Neural cell (in vitro differentiated cells): ENCODE data around the gene SNRPN. TPM values are rescaled to one million over a fixed set of nuclear protein-coding genes. Genes with fewer than 3 reads are reported as not detected.

Experiments
- H2AFZ ChIP-seq: fragments of 200-600, 300-800 bp; sonication (generic), shearing (Covaris generic); 2 replicates; pipeline ENCODE4 v1.6.0; 2014; ENCODE audit warnings: low read depth, mild to moderate bottlenecking, antibody characterized with exemption, low read length, moderate library complexity
- H3F3A ChIP-seq: fragments of 200-600 bp; shearing (Covaris generic); 2 replicates; pipeline ENCODE4 v1.6.1; 2016; ENCODE audit warnings: mild to moderate bottlenecking, moderate library complexity, mixed read lengths, antibody characterized with exemption, low read length; ENCODE audit not compliant: insufficient read depth, poor library complexity, severe bottlenecking
- H3K27ac ChIP-seq: fragments of 200-600, 300-800 bp; sonication (generic), shearing (Covaris generic); 2 replicates; pipeline ENCODE4 v1.5.1; 2014; ENCODE audit warnings: mild to moderate bottlenecking, low read length, moderate library complexity
- H3K27me3 ChIP-seq: fragments of 300-800, 200-600 bp; sonication (generic), shearing (Covaris generic); 2 replicates; pipeline ENCODE4 v1.6.0; 2014; ENCODE audit warnings: mild to moderate bottlenecking, low read depth, low read length, moderate library complexity; ENCODE audit not compliant: insufficient read depth
- H3K36me3 ChIP-seq: fragments of 300-800, 200-600 bp; sonication (generic), shearing (Covaris generic); 2 replicates; pipeline ENCODE4 v1.5.1; 2014; ENCODE audit warnings: mild to moderate bottlenecking, antibody characterized with exemption, low read length, moderate library complexity; ENCODE audit not compliant: insufficient read depth
- H3K4me2 ChIP-seq: fragments of 300-800, 200-600 bp; sonication (generic), shearing (Covaris generic); 2 replicates; pipeline ENCODE4 v1.6.0; 2014; ENCODE audit warnings: mild to moderate bottlenecking, low read length
- H3K4me3 ChIP-seq: fragments of 300-800, 200-600 bp; sonication (generic), shearing (Covaris generic); 2 replicates; pipeline ENCODE4 v1.5.1; 2014; ENCODE audit warnings: mild to moderate bottlenecking, low read length, moderate library complexity
- H3K79me2 ChIP-seq: fragments of 200-600 bp; shearing (Covaris generic); replicated peaks from 2 replicates; pipeline ENCODE4 v1.6.0; 2014; ENCODE audit warnings: mild to moderate bottlenecking, low read length, moderate library complexity; ENCODE audit not compliant: insufficient read depth
- H3K9ac ChIP-seq: fragments of 300-800, 200-600 bp; sonication (generic), shearing (Covaris generic); 2 replicates; pipeline ENCODE4 v1.6.1; 2016; ENCODE audit warnings: mild to moderate bottlenecking, low read length, mixed read lengths
- H3K9me2 ChIP-seq: fragments of 200-600 bp; shearing (Covaris generic); 2 replicates; pipeline ENCODE4 v1.6.1; 2016; ENCODE audit warnings: mild to moderate bottlenecking, low read length, mixed read lengths; ENCODE audit not compliant: insufficient read depth
- H3K9me3 ChIP-seq: fragments of 200-600, 300-800 bp; sonication (generic), shearing (Covaris generic); 2 replicates; pipeline ENCODE4 v1.6.1; 2016; ENCODE audit warnings: mild to moderate bottlenecking, mixed run types, low read length, moderate library complexity, mixed read lengths
- H4K20me1 ChIP-seq: fragments of 200-600 bp; shearing (Covaris generic); 2 replicates; pipeline ENCODE4 v1.6.1; 2016; ENCODE audit warnings: mild to moderate bottlenecking, mixed run types; ENCODE audit not compliant: insufficient read depth
- CTCF ChIP-seq: fragments of 450-650 bp; IDR thresholded peaks from 2 replicates; pipeline ENCODE4 v1.5.1; 2014; ENCODE audit warnings: antibody characterized with exemption, mild to moderate bottlenecking, moderate library complexity; ENCODE audit not compliant: poor library complexity, severe bottlenecking
- EP300 ChIP-seq: fragments of 450-650 bp; conservative IDR thresholded peaks from 2 replicates; pipeline ENCODE4 v1.6.1; 2014; ENCODE audit warnings: antibody characterized with exemption, mild to moderate bottlenecking, moderate library complexity; ENCODE audit not compliant: poor library complexity, severe bottlenecking
- EZH2 ChIP-seq: fragments of 200-600, 300-800 bp; shearing (Covaris generic), sonication (generic); IDR thresholded peaks from 2 replicates; pipeline ENCODE4 v1.6.1; 2014; ENCODE audit warnings: antibody characterized with exemption, low read length, borderline replicate concordance, mild to moderate bottlenecking; ENCODE audit not compliant: insufficient read depth, poor library complexity, severe bottlenecking
- MXI1 ChIP-seq: fragments of 450-650 bp; conservative IDR thresholded peaks from 2 replicates; pipeline ENCODE4 v1.6.1; 2014; ENCODE audit warnings: antibody characterized with exemption, mild to moderate bottlenecking; ENCODE audit not compliant: poor library complexity, severe bottlenecking
- POLR2AphosphoS5 ChIP-seq: IDR thresholded peaks from 2 replicates; pipeline ENCODE4 v1.6.1; 2012
- RAD21 ChIP-seq: fragments of 450-650 bp; conservative IDR thresholded peaks from 2 replicates; pipeline ENCODE4 v1.6.1; 2014; ENCODE audit warnings: antibody characterized with exemption, mild to moderate bottlenecking, moderate library complexity
- REST ChIP-seq: IDR thresholded peaks from 2 replicates; pipeline ENCODE4 v1.6.1; 2012; ENCODE audit warnings: borderline replicate concordance
- SMC3 ChIP-seq: fragments of 450-650 bp; conservative IDR thresholded peaks from 2 replicates; pipeline ENCODE4 v1.6.1; 2014; ENCODE audit warnings: antibody characterized with exemption, mild to moderate bottlenecking, moderate library complexity; ENCODE audit not compliant: poor library complexity
- TAF1 ChIP-seq: IDR thresholded peaks from 2 replicates; pipeline ENCODE4 v1.6.1; 2012; ENCODE audit warnings: low read depth
- polyA plus RNA-seq: library from polyadenylated mRNA; depleted of rRNA; stranded (reverse); fragments of >200 nt; gene quantifications from 2 replicates; pipeline ENCODE4 v1.2.3, GENCODE V29; 2014

The SNRPN gene
- polyA plus RNA-seq, 1 donor from 2014 or later, result 680 TPM

- TF ChIP-seq SMC3 (no peak), POLR2AphosphoS5 (no peak), EZH2 (no peak), TAF1 (no peak)
Measured at GRCh38 chr15:24943361-24943760, 11.4 kb upstream of the SNRPN start (continued).

- Histone ChIP-seq H3K27ac (no peak overlapping the region), H3K4me2 (no peak overlapping the region), H3K79me2 (no peaks in the 10 kb centered on the region), H2AFZ (no peak overlapping the region), H3K4me3 (no peak overlapping the region), H3K9me3 (no peaks in the 10 kb centered on the region), H3K9me2 (no peaks in the 10 kb centered on the region), H3K36me3 (no peaks in the 10 kb centered on the region), H3F3A (no peaks in the 10 kb centered on the region), H4K20me1 (no peaks in the 10 kb centered on the region), H3K9ac (no peak overlapping the region), H3K27me3 (no peaks in the 10 kb centered on the region)
- TF ChIP-seq REST (no peak), EP300 (no peak), POLR2AphosphoS5 (no peak), CTCF (no peak), RAD21 (no peak), MXI1 (no peak), SMC3 (no peak), EZH2 (no peak), TAF1 (no peak)
Measured at GRCh38 chr15:24944954-24945353, 9.8 kb upstream of the SNRPN start.

GRCh38 chr15:24945711-24946110 is 9.1 kb upstream of the SNRPN start:
- H3K9me2 ChIP-seq, result no peaks in the 10 kb centered on the region
- TF ChIP-seq EP300 (no peak), REST (no peak), SMC3 (no peak), TAF1 (no peak), MXI1 (no peak), EZH2 (no peak), POLR2AphosphoS5 (no peak), CTCF (no peak), RAD21 (no peak)

More at GRCh38 chr15:24945711-24946110, 9.1 kb upstream of the SNRPN start:
- H3K79me2 ChIP-seq, result no peaks in the 10 kb centered on the region
- no peak overlapping the region for H2AFZ ChIP-seq
- H3K9ac ChIP-seq, result no peak overlapping the region
- no peaks in the 10 kb centered on the region for H3K9me3 ChIP-seq
- no peak overlapping the region for H3K27ac ChIP-seq
- no peaks in the 10 kb centered on the region for H4K20me1 ChIP-seq
- no peak overlapping the region for H3K4me3 ChIP-seq
- H3K36me3 ChIP-seq, result no peaks in the 10 kb centered on the region
- no peaks in the 10 kb centered on the region for H3K27me3 ChIP-seq
- H3K4me2 ChIP-seq, result no peak overlapping the region
- H3F3A ChIP-seq, result no peaks in the 10 kb centered on the region
